Measurements from ENCODE around the gene SIRT5. TPM values are rescaled to one million over a fixed set of nuclear protein-coding genes. Genes with fewer than 3 reads are reported as not detected.

The SIRT5 gene
- total and polyA plus RNA-seq, 12 donors = 10.8 to 60.1 (median 46.2) TPM

GRCh38 chr6:13568970-13569369 is 5.4 kb upstream of the SIRT5 start:
- Histone ChIP-seq H3K27me3 (no peaks in the 10 kb centered on the region), H3K4me1 (peaks cover 0 to 14% (median 10%) of the 10 kb centered on the region in 9 donors), H3K36me3 (no peaks in the 10 kb centered on the region), H3K9me3 (no peaks in the 10 kb centered on the region), H3K27ac (no peak overlapping the region), H3K4me3 (no peak overlapping the region)
- intact Hi-C loops (cut with DNase I) = no loop called here
- no peak for ATAC-seq
- DNase-seq = no peak
- 89 to 90% methylated on average over 5 of the region's 5 CpGs for WGBS, 2 donors
- TF ChIP-seq CTCF (IDR thresholded peaks at IDR 0.05) = no peak

GRCh38 chr6:13572240-13572639 is 2.2 kb upstream of the SIRT5 start:
- no peak overlapping the region for H3K4me3 ChIP-seq
- H3K36me3 ChIP-seq = peaks cover 0 to 4% (median 0%) of the 10 kb centered on the region in 9 donors
- H3K9me3 ChIP-seq = peaks cover 0 to 5% (median 0%) of the 10 kb centered on the region in 11 donors
- ATAC-seq (no peak), DNase-seq (no peak)
- H3K27ac ChIP-seq = peak overlapping the region in 1 of 10 donors; percentile 34
- 87 to 89% methylated on average over 7 of the region's 7 CpGs for WGBS, 2 donors
- H3K27me3 ChIP-seq = no peaks in the 10 kb centered on the region
- TF ChIP-seq CTCF (IDR thresholded peaks at IDR 0.05) = no peak
- peaks cover 4 to 32% (median 18%) of the 10 kb centered on the region in 9 donors for H3K4me1 ChIP-seq
- intact Hi-C loops (cut with DNase I) = loop anchor here in 7 of 10 donors (5.0 to 10.0 kb wide), 3 partner anchors 85 to 237 kb away; partner anchors contain the start of gene GFOD1 (in 5 of the 7)

- DNase-seq (no peak), ATAC-seq (no peak)
- no peaks in the 10 kb centered on the region for H3K27me3 ChIP-seq
- H3K27ac ChIP-seq = peak overlapping the region; percentile 87 to 100 (median 98)
- peaks cover 0 to 5% (median 0%) of the 10 kb centered on the region in 11 donors for H3K9me3 ChIP-seq
- 71 to 78% methylated on average over 16 of the region's 16 CpGs for WGBS, 2 donors
- intact Hi-C loops (cut with DNase I) = loop anchor here in 7 of 10 donors (5.0 to 10.0 kb wide), 3 partner anchors 86 to 238 kb away; partner anchors contain the start of gene GFOD1 (in 5 of the 7)
- H3K36me3 ChIP-seq = peaks cover 0 to 4% (median 0%) of the 10 kb centered on the region in 9 donors
- TF ChIP-seq CTCF (IDR thresholded peaks at IDR 0.05) = no peak
- peak overlapping the region in 9 of 10 donors; percentile 59 to 90 (median 74) for H3K4me3 ChIP-seq
- H3K4me1 ChIP-seq = peaks cover 4 to 32% (median 18%) of the 10 kb centered on the region in 9 donors
These were observed 1.3 kb upstream of the SIRT5 start for GRCh38 chr6:13572951-13573654.

- intact Hi-C loops (cut with DNase I) = loop anchor here in 8 of 10 donors (2.0 to 10.0 kb wide), 5 partner anchors 86 to 239 kb away; partner anchors contain the start of gene GFOD1 (in 6 of the 8)
These were observed 711 bp upstream of the SIRT5 start for GRCh38 chr6:13573669-13574110.

More at GRCh38 chr6:13573669-13574110, 711 bp upstream of the SIRT5 start:
- Histone ChIP-seq H3K4me1 (peaks cover 4 to 32% (median 21%) of the 10 kb centered on the region in 9 donors), H3K9me3 (peaks cover 0 to 5% (median 0%) of the 10 kb centered on the region in 11 donors), H3K27me3 (no peaks in the 10 kb centered on the region), H3K4me3 (peak overlapping the region; percentile 53 to 90 (median 74)), H3K27ac (peak overlapping the region; percentile 87 to 100 (median 98)), H3K36me3 (peaks cover 0 to 4% (median 0%) of the 10 kb centered on the region in 9 donors)
- no peak for TF ChIP-seq CTCF (IDR thresholded peaks at IDR 0.05)
- ATAC-seq (peak in 1 of 8 donors; percentile 16), DNase-seq (peak in 1 of 2 donors; percentile 28)
- WGBS, 2 donors = 3 to 7% methylated on average over 14 of the region's 14 CpGs
